ENCODE measurements around the gene CFL1.

CFL1 gene

DNA sequence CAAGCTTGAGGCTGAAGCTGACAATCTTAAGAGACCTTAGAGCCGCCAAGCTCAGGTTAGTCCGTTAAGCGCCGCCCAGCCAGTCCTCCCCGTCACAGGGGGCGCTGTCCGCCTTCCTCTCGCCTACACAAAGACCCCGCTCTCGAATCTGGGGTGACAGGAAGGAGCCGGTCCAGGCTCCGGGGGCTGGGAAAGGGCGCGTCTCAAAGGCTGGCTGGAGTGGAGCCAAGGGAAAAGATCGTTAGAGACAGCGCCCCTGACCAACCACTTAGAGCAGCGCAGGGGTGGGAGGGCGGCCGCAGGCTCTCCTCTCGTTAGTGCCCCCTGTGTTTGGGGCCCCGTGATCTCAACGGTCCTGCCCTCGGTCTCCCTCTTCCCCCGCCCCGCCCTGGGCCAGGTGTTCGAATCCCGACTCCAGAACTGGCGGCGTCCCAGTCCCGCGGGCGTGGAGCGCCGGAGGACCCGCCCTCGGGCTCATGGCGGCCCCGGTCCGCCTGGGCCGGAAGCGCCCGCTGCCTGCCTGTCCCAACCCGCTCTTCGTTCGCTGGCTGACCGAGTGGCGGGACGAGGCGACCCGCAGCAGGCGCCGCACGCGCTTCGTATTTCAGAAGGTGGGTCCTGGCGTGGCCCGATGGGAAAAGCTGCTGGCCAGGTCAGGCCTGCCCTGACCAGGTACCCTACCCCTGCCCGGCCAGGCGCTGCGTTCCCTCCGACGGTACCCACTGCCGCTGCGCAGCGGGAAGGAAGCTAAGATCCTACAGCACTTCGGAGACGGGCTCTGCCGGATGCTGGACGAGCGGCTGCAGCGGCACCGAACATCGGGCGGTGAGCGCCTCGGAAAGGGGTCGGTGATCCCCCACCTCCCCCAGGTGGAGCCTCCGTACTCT lies 2.5 kb upstream of the CFL1 start, which contains the start of gene MUS81:
Gene MUS81 (plus strand): TSS at position 156 of the 887 bp plus-strand sequence. CDS start 321 bp downstream, at position 477.
- TF ChIP-seq, protein P1, sequence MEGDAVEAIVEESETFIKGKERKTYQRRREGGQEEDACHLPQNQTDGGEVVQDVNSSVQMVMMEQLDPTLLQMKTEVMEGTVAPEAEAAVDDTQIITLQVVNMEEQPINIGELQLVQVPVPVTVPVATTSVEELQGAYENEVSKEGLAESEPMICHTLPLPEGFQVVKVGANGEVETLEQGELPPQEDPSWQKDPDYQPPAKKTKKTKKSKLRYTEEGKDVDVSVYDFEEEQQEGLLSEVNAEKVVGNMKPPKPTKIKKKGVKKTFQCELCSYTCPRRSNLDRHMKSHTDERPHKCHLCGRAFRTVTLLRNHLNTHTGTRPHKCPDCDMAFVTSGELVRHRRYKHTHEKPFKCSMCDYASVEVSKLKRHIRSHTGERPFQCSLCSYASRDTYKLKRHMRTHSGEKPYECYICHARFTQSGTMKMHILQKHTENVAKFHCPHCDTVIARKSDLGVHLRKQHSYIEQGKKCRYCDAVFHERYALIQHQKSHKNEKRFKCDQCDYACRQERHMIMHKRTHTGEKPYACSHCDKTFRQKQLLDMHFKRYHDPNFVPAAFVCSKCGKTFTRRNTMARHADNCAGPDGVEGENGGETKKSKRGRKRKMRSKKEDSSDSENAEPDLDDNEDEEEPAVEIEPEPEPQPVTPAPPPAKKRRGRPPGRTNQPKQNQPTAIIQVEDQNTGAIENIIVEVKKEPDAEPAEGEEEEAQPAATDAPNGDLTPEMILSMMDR (IDR thresholded peaks at IDR 0.05; ENCODE audit: low read depth, low read length) = peak; percentile 90
- H3K4me3 ChIP-seq (ENCODE audit: low read depth, low read length) = peak within 1 kb of the TSS; percentile 95
- in situ Hi-C loops (cut with HindIII; ENCODE audit: low sequenced_read_pairs) = no loop called here
- DNase-seq (ENCODE audit: low read depth, low spot score) = peak; percentile 99

DNA sequence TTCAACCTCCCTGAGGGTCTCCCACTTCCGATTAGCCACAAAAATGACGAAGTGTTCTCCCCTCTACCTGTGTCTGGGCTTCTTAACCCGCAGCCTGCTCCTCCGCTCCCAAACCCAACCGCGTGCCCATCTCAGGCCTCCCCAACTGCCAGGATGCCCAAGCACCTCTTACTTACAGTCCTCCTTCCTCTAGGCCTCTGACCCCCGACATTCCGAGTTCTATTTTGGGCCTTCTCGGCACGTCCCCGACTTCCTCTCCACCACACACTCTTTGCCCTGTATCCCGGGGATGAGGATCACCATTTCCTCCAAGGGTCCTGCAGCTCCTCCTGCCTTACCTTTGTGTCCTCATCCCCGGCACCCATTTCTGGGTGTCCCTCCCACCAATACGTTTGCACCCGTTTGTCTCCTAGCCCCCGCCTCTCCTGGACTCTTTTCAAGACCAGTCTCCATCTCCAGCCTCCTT lies 1.9 kb upstream of the CFL1 start:
- TF ChIP-seq, protein P1 (IDR thresholded peaks at IDR 0.05; ENCODE audit: low read depth, low read length) = no peak
- in situ Hi-C loops (cut with HindIII; ENCODE audit: low sequenced_read_pairs) = no loop called here
- H3K4me3 ChIP-seq (ENCODE audit: low read depth, low read length) = peak overlapping the region; percentile 95
- DNase-seq (ENCODE audit: low read depth, low spot score) = no peak

DNA sequence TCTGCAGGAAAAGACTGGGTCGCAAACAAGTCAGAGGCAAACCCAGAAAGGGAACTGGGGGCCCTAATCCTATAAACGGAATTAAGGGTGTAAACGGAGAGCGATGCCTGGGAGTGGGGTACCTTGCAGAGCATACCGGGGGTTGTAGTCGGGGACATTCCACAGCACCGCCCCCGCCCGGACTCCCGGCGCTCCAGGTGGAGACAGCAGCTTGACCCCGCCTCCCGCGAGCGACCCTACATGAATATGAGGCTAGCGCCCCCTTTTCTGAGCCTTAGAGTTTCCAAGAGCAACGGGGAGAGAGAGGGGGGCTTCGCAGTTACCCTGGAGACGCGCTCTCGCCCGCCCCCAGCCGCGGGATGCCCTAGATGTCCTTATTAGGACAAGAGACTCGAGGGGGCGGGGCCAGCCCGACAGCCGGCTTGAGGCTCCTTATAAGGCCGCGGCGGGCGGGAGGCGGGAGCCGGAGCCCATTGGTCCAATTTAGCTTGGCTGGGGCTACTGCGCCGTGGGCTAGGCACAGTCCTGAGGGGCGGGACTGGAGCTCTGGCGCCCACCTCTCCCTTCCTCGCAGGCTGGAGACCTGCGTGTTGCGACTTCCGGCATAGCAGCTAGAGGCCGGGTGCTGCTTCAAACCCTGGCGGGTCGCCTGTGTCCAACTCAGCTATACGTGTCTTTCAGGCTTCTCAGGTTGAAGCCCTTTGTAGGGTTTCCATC lies 1.3 kb upstream of the CFL1 start:
- TF ChIP-seq, protein P1 (IDR thresholded peaks at IDR 0.05; ENCODE audit: low read depth, low read length) = peak; percentile 12
- in situ Hi-C loops (cut with HindIII; ENCODE audit: low sequenced_read_pairs) = no loop called here
- DNase-seq (ENCODE audit: low read depth, low spot score) = peak; percentile 100
- H3K4me3 ChIP-seq (ENCODE audit: low read depth, low read length) = peak overlapping the region; percentile 95

DNA sequence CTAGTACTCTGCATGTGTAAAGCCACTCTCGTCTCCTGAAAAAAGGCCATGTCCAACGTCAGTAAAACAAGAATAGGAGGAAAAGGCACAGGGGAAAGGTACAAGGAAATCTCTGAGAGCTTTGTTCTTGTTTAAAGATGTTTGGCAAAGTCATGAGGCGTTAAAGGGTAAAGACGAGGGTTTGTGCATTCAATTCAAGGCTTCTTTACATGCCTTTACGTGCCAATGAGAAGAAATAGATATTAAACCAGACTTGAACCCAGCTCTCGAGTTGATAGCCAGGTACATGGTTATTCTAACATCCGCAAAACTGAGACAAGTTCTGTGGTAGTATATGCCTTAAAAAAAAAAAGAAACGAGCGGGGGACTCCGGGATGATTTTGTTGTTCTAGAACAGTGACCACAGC lies 704 bp upstream of the CFL1 start:
- H3K4me3 ChIP-seq (ENCODE audit: low read depth, low read length) = peak overlapping the region; percentile 95
- TF ChIP-seq, protein P1 (IDR thresholded peaks at IDR 0.05; ENCODE audit: low read depth, low read length) = no peak
- peak; percentile 50 for DNase-seq (ENCODE audit: low read depth, low spot score)
- in situ Hi-C loops (cut with HindIII; ENCODE audit: low sequenced_read_pairs) = no loop called here

DNA sequence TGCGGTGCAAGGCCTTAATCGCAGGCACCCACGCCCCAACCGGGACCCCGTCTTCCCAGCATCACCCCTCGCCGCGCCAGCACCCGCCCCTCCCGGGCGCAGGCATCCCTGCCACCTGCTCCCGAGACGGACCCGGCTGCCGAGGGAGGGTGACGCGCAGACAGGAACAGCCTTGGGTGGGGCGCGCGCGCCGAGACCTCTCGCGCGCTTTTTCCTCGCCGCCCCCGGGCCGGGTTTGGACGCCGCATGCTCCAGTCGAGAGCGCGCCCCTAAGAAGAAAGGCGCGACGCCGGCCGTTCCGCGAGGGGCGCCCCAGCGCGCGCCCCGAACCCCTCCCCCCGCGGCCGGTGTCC lies 504 bp downstream of the CFL1 start:
- H3K4me3 ChIP-seq (ENCODE audit: low read depth, low read length) = peak overlapping the region; percentile 77
- no peak for DNase-seq (ENCODE audit: low read depth, low spot score)
- in situ Hi-C loops (cut with HindIII; ENCODE audit: low sequenced_read_pairs) = no loop called here
- TF ChIP-seq, protein P1 (IDR thresholded peaks at IDR 0.05; ENCODE audit: low read depth, low read length) = no peak

DNA sequence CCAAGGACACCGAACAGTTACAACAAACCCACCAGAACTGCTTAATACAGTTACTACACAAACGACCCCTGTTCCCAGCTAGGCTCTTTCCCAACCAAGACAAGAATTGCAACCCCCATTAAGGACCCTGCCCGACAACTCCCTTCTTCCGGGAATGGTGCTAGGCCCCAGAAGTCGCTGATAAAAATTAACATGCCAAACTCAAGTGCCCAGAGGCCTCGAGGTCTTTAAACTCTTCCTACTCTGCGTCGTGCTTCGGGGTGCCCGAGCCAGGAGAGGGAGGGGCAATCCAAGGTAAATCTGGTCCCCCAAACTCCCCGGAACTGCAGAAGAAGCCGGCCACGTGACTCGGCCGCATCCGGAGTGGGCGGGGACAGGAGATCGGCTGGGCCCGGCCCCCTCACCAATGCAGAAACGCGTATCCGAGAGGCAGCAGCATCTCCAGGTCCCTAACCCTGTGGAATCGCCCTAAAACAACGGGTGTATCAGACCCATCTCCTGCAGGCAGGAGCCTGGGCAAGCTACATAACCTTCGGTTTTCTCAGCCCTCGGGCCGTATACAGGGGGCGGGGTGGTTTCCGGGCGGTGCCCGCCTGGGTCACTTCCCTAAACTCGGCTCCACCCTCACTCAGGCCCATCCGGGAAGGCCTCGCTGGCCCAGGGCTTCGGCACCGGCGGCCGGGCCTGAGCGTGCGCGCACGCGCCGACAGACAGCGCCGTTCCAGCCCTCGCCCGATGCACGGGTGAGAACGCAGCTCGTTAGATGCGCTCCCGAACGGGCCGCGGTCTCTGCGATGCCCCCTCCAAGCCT lies 1.1 kb downstream of the CFL1 start:
- in situ Hi-C loops (cut with HindIII; ENCODE audit: low sequenced_read_pairs) = no loop called here
- DNase-seq (ENCODE audit: low read depth, low spot score) = peak; percentile 68
- peak overlapping the region; percentile 77 for H3K4me3 ChIP-seq (ENCODE audit: low read depth, low read length)
- TF ChIP-seq, protein P1 (IDR thresholded peaks at IDR 0.05; ENCODE audit: low read depth, low read length) = no peak

Data from astrocyte of the spinal cord (primary cell).